C4-2B (cell line): ENCODE results near the gene OPRL1.

ENCODE experiments used
- CTCF ChIP-seq: fragments of 450-650 bp; conservative IDR thresholded peaks from 2 replicates; pipeline ENCODE4 v1.5.1; 2017; ENCODE audit warnings: mild to moderate bottlenecking
- ZFX ChIP-seq: fragments of 450-650 bp; IDR thresholded peaks from 2 replicates; pipeline ENCODE4 v1.6.1; 2017

GRCh38 chr20:64106981-64107735 lies 27.3 kb downstream of the OPRL1 start, which contains the start of gene NPBWR2:
- TF ChIP-seq CTCF (no peak), ZFX (no peak)
